Mesothelial cell of epicardium (in vitro differentiated cells): Measurements from ENCODE around the gene CLN5. TPM values are rescaled to one million over a fixed set of nuclear protein-coding genes. Genes with fewer than 3 reads are reported as not detected.

Source experiments
- DNase-seq, 2 experiments: peaks; one replicate each; pipeline ENCODE4 v3.0.0; 2021; ENCODE audit warnings: low spot score in 2 of 2; ENCODE audit not compliant: unreplicated experiment in 2 of 2
- H3K27ac Mint-ChIP-seq: 2 replicates; pipeline ENCODE4 v1.8.0; 2021; ENCODE audit warnings: mixed read lengths
- H3K27me3 Mint-ChIP-seq: 2 replicates; pipeline ENCODE4 v1.8.0; 2021; ENCODE audit warnings: low read depth, mixed read lengths
- H3K36me3 Mint-ChIP-seq: 2 replicates; pipeline ENCODE4 v1.8.0; 2021; ENCODE audit warnings: mixed read lengths
- H3K4me1 Mint-ChIP-seq: 2 replicates; pipeline ENCODE4 v1.8.0; 2021; ENCODE audit warnings: mixed read lengths
- H3K4me3 Mint-ChIP-seq: 2 replicates; pipeline ENCODE4 v1.8.0; 2021; ENCODE audit warnings: mild to moderate bottlenecking, moderate library complexity, mixed read lengths
- H3K9me3 Mint-ChIP-seq: 2 replicates; pipeline ENCODE4 v1.8.0; 2021; ENCODE audit warnings: mixed read lengths
- total RNA-seq: library from RNA; stranded (reverse); gene quantifications from 3 replicates; pipeline ENCODE4 v1.2.1, GENCODE V29; 2021
- TF ChIP-seq, protein P1 (sequence below): fragments of 200-600 bp; sonication (generic); IDR thresholded peaks from one replicate; pipeline ENCODE4 v1.5.0; 2021; ENCODE audit warnings: antibody characterized with exemption; ENCODE audit not compliant: unreplicated experiment

Gene CLN5
- total RNA-seq, 1 donor from 2014 or later, result 26.6 TPM

DNA sequence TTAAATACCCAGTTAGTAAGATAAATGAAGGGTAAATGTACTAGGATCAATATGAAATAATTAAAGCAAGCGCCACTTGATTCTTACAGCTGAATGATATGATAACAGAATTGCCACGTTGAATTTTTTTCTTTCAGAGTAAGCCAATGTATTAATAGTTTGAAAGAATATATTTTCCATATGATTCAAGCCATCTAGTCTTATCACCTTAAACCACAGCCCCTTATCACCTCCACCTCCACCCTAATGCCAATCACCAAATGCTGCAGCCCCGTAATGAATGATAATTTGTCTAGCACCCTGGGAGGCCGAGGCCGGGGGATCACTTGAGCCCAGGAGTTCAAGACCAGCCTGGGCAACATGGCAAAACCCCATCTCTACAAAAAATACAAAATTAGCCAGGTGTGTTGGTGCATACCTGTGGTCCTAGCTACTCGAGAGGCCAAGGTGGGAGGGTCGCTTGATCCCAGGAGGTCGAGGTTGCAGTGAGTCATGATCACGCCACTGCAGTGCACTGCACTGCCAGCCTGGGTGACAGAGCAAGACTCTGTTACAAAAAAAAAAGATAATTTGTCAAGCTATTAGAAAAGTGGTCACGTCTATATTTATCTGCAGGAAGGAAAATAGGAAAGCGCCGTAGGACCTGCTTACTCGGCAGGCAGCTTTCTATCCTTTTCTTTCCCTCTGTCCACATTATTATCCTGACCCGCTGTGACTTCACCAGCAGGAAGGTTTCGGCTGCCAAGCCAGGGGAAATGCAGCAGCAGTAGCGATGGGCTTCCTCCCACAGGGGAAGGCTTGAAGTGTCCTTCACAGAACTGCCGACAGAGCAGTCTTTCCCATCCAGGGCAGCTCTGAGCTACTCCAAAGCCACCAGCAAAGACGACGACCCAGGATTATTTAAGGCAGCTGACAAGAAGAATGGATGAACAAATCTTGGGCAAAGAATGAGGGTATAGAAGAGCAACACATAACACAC is 19.7 kb upstream of the CLN5 start:
- Mint-ChIP-seq H3K9me3 (no peaks in the 10 kb centered on the region), H3K27me3 (peaks cover 4% of the 10 kb centered on the region), H3K4me3 (no peak overlapping the region), H3K4me1 (peaks cover 43% of the 10 kb centered on the region), H3K36me3 (no peaks in the 10 kb centered on the region), H3K27ac (no peak overlapping the region)
- no peak for DNase-seq
- TF ChIP-seq, protein P1, sequence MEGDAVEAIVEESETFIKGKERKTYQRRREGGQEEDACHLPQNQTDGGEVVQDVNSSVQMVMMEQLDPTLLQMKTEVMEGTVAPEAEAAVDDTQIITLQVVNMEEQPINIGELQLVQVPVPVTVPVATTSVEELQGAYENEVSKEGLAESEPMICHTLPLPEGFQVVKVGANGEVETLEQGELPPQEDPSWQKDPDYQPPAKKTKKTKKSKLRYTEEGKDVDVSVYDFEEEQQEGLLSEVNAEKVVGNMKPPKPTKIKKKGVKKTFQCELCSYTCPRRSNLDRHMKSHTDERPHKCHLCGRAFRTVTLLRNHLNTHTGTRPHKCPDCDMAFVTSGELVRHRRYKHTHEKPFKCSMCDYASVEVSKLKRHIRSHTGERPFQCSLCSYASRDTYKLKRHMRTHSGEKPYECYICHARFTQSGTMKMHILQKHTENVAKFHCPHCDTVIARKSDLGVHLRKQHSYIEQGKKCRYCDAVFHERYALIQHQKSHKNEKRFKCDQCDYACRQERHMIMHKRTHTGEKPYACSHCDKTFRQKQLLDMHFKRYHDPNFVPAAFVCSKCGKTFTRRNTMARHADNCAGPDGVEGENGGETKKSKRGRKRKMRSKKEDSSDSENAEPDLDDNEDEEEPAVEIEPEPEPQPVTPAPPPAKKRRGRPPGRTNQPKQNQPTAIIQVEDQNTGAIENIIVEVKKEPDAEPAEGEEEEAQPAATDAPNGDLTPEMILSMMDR, result no peak

DNA sequence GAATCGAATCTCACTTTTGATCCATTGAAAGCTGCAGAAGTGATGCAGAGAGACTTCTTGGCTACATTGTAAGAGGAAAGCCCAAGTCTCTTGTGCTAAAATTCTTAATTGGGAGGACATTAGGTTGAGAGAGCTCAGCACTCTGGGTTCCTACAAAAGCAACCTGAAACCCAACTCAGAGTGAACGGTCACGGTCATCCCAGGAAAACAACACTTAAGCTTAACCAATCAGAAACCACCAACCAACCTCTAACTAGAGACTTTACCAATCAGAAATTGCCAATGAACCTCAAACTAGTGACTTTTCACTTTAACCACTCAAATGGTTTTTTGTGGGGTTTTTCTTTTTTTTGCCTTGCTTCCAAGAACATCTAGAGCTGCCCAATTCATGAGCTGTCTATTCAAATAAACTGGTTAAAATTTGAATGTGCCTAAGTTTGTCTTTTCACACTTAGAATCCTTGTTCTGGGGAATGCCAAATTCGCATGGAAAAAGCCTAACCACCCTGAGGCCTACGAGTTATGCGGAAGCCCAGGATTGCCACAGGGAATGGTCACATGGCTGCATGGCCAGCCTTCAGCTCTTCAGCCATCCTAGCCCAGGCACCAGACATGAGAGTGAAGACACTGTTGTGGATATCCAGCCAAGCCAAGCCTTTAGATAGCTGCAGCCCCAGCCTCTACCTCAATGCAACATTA is 17.8 kb upstream of the CLN5 start:
- H3K4me3 Mint-ChIP-seq, result no peak overlapping the region
- no peak overlapping the region for H3K27ac Mint-ChIP-seq
- TF ChIP-seq, protein P1, result no peak
- no peak for DNase-seq
- peaks cover 13% of the 10 kb centered on the region for H3K27me3 Mint-ChIP-seq
- H3K36me3 Mint-ChIP-seq, result no peaks in the 10 kb centered on the region
- H3K4me1 Mint-ChIP-seq, result peaks cover 34% of the 10 kb centered on the region
- no peaks in the 10 kb centered on the region for H3K9me3 Mint-ChIP-seq

DNA sequence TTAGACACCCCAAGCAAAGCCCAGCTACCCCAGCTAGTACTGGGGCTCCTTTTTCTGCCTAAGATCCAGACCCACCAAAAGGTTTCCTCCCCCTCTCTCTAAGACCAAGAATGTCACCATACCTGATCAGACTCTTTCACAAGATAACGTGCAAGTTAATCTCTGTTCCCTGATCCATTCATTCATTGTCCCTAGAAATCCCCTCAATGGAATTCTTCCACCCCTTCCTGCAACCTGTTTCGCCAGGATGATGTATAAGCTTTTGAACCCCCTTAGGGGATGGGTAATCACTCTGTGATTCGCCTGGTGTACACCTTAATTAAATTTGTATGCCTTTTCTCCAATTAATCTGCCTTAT is 17.3 kb upstream of the CLN5 start:
- TF ChIP-seq, protein P1, result no peak
- Mint-ChIP-seq H3K36me3 (no peaks in the 10 kb centered on the region), H3K27ac (no peak overlapping the region), H3K27me3 (peaks cover 16% of the 10 kb centered on the region), H3K4me3 (no peak overlapping the region), H3K9me3 (no peaks in the 10 kb centered on the region), H3K4me1 (peaks cover 30% of the 10 kb centered on the region)
- DNase-seq, result no peak

DNA sequence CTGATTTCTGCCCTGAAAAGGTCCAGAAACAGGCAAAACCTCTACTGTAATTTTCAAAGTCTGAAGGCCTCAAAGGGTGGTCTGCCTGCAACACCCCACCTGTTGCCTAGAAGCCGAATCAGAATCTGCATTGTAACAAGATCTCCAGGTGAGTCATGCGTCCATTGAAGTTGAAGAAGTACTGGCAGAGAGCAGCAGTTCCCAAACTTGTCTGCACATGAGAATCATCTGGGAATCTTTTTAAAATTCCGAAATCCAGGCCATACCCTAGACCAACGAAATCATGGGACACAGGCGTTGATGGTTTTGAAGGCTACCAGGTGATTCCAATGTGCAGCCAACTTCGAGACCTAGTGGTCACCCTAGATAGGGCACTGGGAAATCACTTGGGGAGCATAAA is 16.0 kb upstream of the CLN5 start:
- H3K4me3 Mint-ChIP-seq, result no peak overlapping the region
- no peak for DNase-seq
- H3K27ac Mint-ChIP-seq, result no peak overlapping the region
- H3K9me3 Mint-ChIP-seq, result no peaks in the 10 kb centered on the region
- peaks cover 30% of the 10 kb centered on the region for H3K4me1 Mint-ChIP-seq
- peaks cover 23% of the 10 kb centered on the region for H3K27me3 Mint-ChIP-seq
- H3K36me3 Mint-ChIP-seq, result no peaks in the 10 kb centered on the region
- TF ChIP-seq, protein P1, result no peak

DNA sequence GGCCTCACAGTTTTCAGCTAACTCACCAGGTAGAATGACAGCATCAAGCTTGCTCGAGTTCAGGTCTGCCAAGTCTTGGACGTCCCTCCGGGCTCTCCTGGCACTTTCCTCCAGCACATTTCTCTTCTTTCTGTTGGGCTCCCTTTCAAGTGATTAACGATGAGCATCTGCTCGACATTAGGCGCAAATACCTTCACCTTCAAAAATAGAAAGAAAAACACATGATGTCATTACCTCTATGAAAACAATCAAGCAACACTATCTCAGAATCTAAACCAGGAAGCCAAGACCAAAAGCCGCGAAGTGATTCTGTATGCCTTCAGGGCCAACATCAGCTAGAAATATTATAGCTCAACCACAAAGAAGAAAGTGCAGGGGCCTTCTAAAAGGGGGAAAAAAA is 15.4 kb upstream of the CLN5 start:
- no peaks in the 10 kb centered on the region for H3K9me3 Mint-ChIP-seq
- H3K4me3 Mint-ChIP-seq, result no peak overlapping the region
- no peaks in the 10 kb centered on the region for H3K36me3 Mint-ChIP-seq
- H3K27me3 Mint-ChIP-seq, result peaks cover 29% of the 10 kb centered on the region
- TF ChIP-seq, protein P1, result no peak
- DNase-seq, result no peak
- peaks cover 30% of the 10 kb centered on the region for H3K4me1 Mint-ChIP-seq
- H3K27ac Mint-ChIP-seq, result peak overlapping the region; percentile 71
